GM18951 (cell line): ENCODE results near the gene LRRC53.

Experiments
- POLR2A ChIP-seq: IDR thresholded peaks from 4 replicates; pipeline ENCODE4 v1.6.1; 2011; ENCODE audit warnings: mild to moderate bottlenecking; ENCODE audit not compliant: insufficient read length, insufficient read depth; ENCODE audit errors: extremely low read depth
- in situ Hi-C: fragments of 300-500 bp; cut with MboI; formaldehyde crosslinking; loops from one replicate; pipeline ENCODE4 v1.12.0; 2022; ENCODE audit warnings: low sequenced_read_pairs, mixed read lengths, inconsistent platforms; ENCODE audit not compliant: unreplicated experiment

The LRRC53 gene, protein sequence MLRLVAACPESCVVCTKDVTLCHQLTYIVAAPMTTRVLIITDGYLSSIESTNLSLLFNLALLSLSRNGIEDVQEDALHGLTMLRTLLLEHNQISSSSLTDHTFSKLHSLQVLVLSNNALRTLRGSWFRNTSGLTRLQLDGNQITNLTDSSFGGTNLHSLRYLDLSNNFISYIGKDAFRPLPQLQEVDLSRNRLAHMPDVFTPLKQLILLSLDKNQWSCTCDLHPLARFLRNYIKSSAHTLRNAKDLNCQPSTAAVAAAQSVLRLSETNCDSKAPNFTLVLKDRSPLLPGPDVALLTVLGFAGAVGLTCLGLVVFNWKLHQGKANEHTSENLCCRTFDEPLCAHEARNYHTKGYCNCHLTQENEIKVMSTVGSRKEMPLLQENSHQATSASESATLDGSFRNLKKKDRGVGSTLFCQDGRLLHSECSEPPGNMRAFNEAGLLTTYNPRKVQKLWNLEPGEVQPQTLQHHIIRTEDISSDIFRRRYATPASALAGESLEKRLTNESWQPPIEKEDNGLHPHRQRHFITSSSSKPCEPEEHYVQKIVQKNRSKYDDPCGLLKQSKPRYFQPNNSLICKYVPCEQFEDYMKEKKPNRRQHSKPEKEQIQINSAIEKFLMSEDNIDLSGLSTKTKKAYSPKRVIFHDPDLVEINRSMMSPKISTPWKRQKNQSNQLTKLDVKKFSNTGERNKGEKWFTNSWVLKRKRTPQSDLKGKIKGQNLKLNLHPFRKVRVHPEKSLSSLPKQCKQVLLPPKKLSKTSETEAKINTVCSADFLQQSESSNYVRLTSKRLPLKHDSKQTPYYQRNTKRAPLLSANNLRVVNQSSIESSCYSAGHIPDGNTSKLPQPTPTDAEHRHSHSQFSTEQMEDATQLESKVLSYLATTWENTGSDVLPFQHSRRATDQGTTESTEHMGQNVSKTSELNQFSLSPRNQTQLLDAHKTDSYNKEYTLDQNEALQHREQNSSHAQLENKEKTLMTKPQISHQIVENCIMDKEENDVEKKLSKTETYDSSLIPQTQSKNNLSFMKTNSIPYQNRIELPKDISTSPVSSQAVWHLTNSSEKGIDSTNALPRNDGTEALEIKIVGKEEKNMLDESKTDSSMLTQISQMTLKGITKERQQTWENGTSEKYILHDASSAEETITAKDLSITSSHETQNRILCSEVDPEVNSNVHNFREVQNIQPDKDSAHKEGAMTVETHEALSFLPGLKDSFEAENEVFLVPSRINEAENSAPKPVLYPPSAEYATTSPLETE

DNA sequence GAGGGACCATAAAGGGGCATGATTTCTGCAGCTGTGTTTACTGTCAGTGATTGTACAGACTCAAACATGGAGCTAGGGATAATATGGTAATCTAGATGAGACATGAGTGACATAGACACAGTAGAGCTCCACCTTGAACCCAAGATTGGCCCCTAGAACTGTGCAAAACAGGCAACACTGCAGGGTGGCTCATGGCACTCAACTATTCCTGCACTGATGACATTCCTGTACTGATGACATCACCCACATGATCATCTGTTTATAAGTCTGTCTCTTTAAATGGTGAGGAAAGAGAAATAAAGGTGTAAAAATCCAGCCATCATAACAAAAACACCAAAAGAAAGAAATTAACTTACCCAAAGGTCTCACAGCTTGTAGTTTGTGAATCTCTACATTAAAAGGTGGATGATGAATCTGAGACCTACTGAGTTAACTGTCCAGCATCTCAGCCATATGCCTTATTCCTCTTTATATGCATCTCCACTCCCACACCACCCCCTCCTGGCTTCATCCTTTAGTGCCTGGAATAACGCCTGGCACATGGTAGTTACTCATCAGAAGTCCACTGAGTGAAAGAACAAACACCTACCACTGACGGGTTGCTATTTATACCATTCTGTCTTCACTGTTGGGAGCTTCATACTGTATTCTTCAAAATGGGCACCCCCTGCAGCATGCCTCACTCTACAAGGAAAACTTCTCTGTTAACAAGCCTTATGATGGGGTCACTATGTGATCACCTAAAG lies at the start of gene LRRC53:
TSS of gene LRRC53 (minus strand) at position 442 of the 746 bp plus-strand sequence. CDS start 29,262 bp downstream, outside the sequence.
- no peak for TF ChIP-seq POLR2A
- in situ Hi-C loops: no loop called here

DNA sequence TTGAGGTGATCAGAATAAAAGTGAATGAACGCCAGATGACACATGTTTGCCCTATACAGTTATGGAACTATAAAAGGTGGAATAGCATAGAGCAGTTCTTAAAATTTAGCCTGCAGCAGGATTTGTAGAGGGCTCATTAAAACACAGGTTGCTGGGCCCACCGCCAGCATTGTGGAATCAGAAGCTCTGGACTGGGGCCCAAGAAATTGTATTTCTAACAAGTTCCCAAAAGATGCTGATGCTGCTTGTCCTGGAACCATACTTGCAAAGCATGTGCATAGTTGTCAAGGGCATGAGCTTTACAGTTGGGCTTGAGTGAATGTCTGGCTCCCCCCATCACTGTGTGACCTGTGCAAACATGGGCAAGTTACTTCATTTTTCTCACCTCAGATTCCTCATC lies 37.5 kb upstream of the LRRC53 start:
- in situ Hi-C loops: no loop called here
- no peak for TF ChIP-seq POLR2A

DNA sequence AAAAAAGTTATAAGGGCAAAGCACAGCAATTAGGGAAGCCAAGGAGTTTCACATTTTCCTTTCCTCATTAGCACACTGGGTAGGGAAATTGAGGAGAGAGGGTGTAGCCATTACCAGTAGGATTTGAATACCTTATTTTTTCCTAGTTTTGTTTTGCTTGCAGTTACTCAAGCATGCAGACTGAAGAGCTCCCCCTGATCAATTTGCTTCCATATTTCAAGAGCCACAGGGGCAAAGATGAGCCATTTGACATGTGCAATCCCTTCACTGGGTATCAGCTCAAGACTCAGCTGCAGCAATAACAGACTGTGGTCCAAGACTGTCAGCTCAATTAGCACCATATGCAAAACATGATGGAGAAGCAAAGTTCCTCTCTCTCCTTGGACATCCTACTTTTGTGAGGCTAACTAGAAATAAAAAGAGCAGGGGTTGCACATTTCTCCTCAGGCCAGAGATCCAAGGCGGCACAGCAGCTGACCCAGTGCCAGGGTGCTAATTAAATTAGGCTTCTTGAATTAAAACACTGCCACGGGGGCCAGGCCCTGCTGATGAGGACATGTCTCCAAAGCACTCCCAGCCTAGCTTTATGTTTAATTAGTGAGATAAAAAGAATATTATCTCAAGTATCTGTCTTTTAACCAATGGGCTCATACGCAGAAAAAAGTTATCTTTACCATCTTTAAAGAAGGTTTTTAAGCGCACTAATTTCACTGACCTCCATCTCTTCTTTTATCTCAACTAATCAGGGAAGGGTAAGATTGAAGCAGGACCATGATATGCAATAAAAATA lies 36.7 kb upstream of the LRRC53 start:
- in situ Hi-C loops: no loop called here
- no peak for TF ChIP-seq POLR2A

DNA sequence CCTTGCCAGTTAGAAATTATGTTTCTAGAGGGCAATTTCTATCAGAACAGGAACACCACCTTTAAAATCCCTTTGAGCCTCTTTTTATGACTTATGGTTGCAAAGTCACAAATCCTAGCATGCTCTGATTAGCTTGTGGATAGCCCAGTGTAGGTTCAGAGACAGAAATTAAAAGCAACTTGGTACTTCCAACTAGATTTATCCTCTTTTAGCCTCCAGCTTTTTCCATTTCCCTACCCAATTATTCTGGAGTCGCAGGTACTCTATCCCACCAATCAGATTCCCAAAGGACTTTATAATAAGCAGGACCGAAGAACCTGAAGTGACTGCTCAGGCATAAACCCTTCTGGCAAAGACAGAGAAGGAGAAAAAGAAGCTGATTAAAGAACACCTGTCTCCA lies 33.4 kb upstream of the LRRC53 start:
- in situ Hi-C loops: no loop called here
- TF ChIP-seq POLR2A: no peak

DNA sequence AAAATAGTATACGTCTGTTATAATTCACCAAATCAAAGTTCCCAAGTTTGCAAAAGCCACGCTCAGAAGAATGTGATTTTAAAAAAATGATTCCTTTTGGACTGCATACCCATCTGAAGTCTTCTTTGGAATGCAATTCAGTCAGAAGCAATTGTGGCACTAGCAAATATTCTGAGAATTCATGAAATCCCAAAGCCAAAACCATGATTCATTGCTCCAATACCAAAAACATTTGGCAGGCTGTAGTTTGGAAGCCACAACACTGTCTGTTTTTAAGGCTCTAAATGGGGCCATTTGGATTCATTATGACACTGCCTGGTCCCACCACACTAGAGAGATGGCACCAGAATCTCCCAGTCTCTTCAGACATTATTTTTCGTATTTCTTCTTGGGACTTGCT lies 21.8 kb upstream of the LRRC53 start:
- TF ChIP-seq POLR2A: no peak
- in situ Hi-C loops: no loop called here

DNA sequence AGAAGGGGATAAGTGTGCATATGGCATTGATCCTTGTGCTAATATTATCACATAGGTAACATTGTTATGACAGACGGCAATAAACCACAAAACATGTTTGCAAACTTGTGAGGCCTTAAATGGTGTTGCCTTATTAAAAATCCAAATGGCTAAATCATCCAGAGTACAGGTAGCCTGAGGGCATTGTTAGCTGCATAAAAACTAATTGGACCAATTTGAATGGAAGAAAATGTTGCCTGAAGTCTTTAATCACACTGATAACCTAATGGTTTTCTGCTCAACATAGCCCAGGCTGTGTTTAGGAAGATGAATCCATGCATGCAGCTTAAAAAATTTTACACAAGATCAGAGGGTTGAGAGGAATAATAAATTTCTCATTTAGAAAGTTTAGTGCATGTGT lies 19.4 kb upstream of the LRRC53 start:
- no peak for TF ChIP-seq POLR2A
- in situ Hi-C loops: no loop called here

DNA sequence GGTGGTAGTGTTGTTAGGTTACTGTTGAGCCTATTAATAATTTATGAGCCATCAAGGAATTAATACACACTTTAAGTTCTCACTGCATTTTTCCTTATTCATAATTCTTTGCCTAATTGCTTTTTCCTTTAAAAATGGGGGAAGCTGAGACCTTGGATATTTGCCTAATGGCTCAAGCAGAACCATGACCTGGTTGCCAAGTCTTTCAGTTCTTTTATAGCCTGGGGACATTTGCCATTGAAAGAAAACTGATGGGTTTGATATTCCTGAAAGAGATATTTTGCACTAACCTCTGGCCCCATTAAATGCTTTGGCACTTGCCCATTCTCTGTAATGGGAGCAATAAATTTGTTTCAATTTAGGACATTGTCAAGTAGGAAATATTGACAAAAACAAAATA lies 18.5 kb upstream of the LRRC53 start:
- in situ Hi-C loops: no loop called here
- no peak for TF ChIP-seq POLR2A

DNA sequence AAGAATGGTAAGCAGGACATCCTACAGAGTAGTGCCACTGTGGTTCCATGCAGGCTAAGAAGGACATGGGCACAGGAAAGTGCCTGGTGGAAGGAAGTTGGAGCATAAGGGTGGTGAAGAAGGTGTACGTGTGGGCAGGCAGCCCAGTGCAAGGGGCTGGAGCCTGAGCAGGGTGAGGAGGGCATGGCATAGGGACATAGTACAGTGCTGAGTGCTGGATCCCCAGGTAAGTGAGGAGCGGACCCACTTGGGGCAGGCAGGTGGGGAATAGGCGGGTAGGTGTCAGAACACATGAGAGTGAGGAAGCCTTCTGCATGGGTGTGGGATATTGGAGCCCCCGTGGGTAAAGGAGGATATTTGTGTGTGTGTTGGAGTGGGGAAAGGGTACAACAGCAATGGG lies 15.7 kb upstream of the LRRC53 start:
- in situ Hi-C loops: no loop called here
- no peak for TF ChIP-seq POLR2A

DNA sequence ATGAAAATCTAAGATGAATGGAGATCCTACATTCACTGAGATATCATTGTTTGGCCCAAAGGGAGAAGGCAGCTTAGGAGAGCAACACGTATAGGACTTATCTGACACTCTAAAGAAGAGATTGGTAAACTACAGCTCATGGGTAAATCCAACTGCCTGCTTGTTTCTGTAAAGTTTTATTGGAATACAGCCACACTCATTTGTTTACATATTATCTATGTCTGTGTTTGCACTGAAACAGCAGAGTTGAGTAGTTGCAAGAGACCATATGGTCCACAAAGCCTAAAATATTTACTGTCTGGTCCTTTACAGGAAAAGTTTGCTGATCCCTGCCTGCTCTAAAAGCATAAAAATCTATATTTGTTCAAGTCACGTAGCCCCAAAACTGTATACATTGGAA lies 14.3 kb upstream of the LRRC53 start:
- TF ChIP-seq POLR2A: no peak
- in situ Hi-C loops: no loop called here

DNA sequence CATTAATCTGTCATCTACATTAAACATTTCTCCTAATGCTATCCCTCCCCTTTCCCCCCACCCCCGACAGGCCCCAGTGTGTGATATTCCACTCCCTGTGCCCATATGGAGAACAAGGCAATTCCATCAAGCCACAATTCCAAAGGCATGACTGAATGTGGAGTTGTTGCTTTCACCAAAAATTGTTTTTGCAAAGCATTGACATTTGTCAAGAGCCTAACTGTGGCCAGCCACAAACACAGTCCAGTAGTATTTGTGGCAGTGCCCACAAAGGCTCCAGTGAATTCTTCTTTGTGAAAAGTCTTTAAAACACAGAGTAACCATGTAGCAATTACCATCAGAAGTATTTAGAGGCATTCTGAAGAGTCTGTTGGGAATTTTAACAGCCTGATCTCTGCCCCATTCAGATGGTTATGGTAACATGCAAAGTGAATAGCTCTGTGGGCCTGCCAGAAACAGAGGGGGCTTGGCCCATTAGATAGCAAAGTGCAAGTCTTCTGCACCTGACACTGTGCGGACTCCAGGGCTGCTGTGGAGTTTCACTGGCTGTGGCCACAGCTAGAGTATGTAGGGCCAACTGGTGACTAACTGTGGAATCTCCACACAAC lies 11.6 kb upstream of the LRRC53 start:
- no peak for TF ChIP-seq POLR2A
- in situ Hi-C loops: no loop called here

DNA sequence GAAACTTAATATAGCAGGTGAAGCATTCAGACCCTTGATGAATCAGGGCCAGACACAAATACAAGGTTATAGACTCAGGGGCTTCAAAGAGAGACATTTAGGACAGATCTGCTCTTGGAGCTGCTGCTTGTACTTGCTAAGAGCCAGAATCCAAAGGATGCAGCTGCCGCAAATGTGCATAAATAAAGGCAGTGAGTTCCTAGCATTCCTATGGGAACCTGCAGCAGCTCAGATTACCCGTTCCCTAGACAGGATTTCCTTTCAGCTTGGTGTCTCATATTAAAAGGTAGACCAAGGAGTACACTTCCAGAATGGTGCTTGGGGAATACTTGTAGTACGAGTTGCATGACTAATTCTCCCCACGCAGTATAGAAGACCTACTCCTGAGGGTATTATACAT lies 9.7 kb upstream of the LRRC53 start:
- TF ChIP-seq POLR2A: no peak
- in situ Hi-C loops: no loop called here

DNA sequence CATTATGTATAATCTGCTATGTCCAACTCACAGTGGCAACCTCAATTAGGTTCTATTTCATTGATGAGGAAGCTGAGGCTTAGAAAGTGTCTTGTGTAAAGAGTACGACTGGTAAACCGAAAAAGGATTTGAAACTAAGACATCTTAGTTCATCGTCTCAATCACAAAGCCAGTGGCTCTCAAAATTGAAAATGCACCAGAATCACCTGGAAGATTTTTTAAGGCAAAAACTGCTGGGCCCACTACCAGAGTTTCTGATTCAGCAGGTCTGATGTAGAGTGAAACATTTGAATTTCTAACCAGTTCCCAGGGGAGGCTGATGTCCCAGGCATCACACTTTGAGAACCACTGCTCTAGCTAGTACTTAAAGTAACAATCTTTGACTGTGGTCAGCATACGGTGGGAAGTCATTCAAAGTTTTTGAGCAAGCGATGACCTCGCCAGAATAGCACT lies 5.2 kb upstream of the LRRC53 start:
- in situ Hi-C loops: no loop called here
- no peak for TF ChIP-seq POLR2A
